Measurements from ENCODE around the gene SMIM38.

The SMIM38 gene

GRCh38 chr11:69162505-69162904 lies 6.8 kb downstream of the SMIM38 start:
- Histone ChIP-seq H3K9ac (ENCODE audit: low read depth, low read length) (no peak overlapping the region), H3K27me3 (ENCODE audit: control insufficient read depth, insufficient read depth, low read length) (no peaks in the 10 kb centered on the region), H3K4me3 (ENCODE audit: low read depth, low read length) (no peak overlapping the region), H3K27ac (ENCODE audit: low read depth, low read length) (no peak overlapping the region), H3K36me3 (ENCODE audit: control insufficient read depth, insufficient read depth, low read length) (no peaks in the 10 kb centered on the region), H3K4me1 (ENCODE audit: control insufficient read depth, insufficient read depth, low read length) (peaks cover 5% of the 10 kb centered on the region), H3K9me3 (ENCODE audit: control insufficient read depth, insufficient read depth, low read length) (no peaks in the 10 kb centered on the region)

GRCh38 chr11:69163842-69164241 lies 8.1 kb downstream of the SMIM38 start:
- no peaks in the 10 kb centered on the region for H3K27me3 ChIP-seq (ENCODE audit: control insufficient read depth, insufficient read depth, low read length)
- H3K27ac ChIP-seq (ENCODE audit: low read depth, low read length): no peak overlapping the region
- no peaks in the 10 kb centered on the region for H3K36me3 ChIP-seq (ENCODE audit: control insufficient read depth, insufficient read depth, low read length)

GRCh38 chr11:69164824-69165223 lies 9.1 kb downstream of the SMIM38 start:
- Histone ChIP-seq H3K36me3 (ENCODE audit: control insufficient read depth, insufficient read depth, low read length) (no peaks in the 10 kb centered on the region), H3K9me3 (ENCODE audit: control insufficient read depth, insufficient read depth, low read length) (no peaks in the 10 kb centered on the region)

More at GRCh38 chr11:69163842-69164241, 8.1 kb downstream of the SMIM38 start:
- no peak overlapping the region for H3K4me3 ChIP-seq (ENCODE audit: low read depth, low read length)
- peaks cover 5% of the 10 kb centered on the region for H3K4me1 ChIP-seq (ENCODE audit: control insufficient read depth, insufficient read depth, low read length)
- no peak overlapping the region for H3K9ac ChIP-seq (ENCODE audit: low read depth, low read length)
- H3K9me3 ChIP-seq (ENCODE audit: control insufficient read depth, insufficient read depth, low read length): no peaks in the 10 kb centered on the region

GRCh38 chr11:69165775-69166174 lies 10.0 kb downstream of the SMIM38 start:
- Histone ChIP-seq H3K27ac (ENCODE audit: low read depth, low read length) (peak overlapping the region; percentile 73), H3K9me3 (ENCODE audit: control insufficient read depth, insufficient read depth, low read length) (no peaks in the 10 kb centered on the region)

More at GRCh38 chr11:69164824-69165223, 9.1 kb downstream of the SMIM38 start:
- Histone ChIP-seq H3K4me1 (ENCODE audit: control insufficient read depth, insufficient read depth, low read length) (peaks cover 5% of the 10 kb centered on the region), H3K4me3 (ENCODE audit: low read depth, low read length) (no peak overlapping the region), H3K27me3 (ENCODE audit: control insufficient read depth, insufficient read depth, low read length) (no peaks in the 10 kb centered on the region), H3K27ac (ENCODE audit: low read depth, low read length) (no peak overlapping the region), H3K9ac (ENCODE audit: low read depth, low read length) (no peak overlapping the region)

GRCh38 chr11:69166218-69167115 lies 10.7 kb downstream of the SMIM38 start:
- Histone ChIP-seq H3K4me1 (ENCODE audit: control insufficient read depth, insufficient read depth, low read length) (peaks cover 5% of the 10 kb centered on the region), H3K27me3 (ENCODE audit: control insufficient read depth, insufficient read depth, low read length) (no peaks in the 10 kb centered on the region), H3K27ac (ENCODE audit: low read depth, low read length) (peak overlapping the region; percentile 73), H3K9ac (ENCODE audit: low read depth, low read length) (peak overlapping the region; percentile 41; the same call in 1 of the 2 replicates), H3K4me3 (ENCODE audit: low read depth, low read length) (no peak overlapping the region), H3K9me3 (ENCODE audit: control insufficient read depth, insufficient read depth, low read length) (no peaks in the 10 kb centered on the region), H3K36me3 (ENCODE audit: control insufficient read depth, insufficient read depth, low read length) (no peaks in the 10 kb centered on the region)

More at GRCh38 chr11:69165775-69166174, 10.0 kb downstream of the SMIM38 start:
- Histone ChIP-seq H3K36me3 (ENCODE audit: control insufficient read depth, insufficient read depth, low read length) (no peaks in the 10 kb centered on the region), H3K27me3 (ENCODE audit: control insufficient read depth, insufficient read depth, low read length) (no peaks in the 10 kb centered on the region), H3K4me3 (ENCODE audit: low read depth, low read length) (no peak overlapping the region), H3K9ac (ENCODE audit: low read depth, low read length) (no peak overlapping the region), H3K4me1 (ENCODE audit: control insufficient read depth, insufficient read depth, low read length) (peaks cover 5% of the 10 kb centered on the region)

GRCh38 chr11:69167130-69167915 lies 11.6 kb downstream of the SMIM38 start:
- Histone ChIP-seq H3K4me3 (ENCODE audit: low read depth, low read length) (no peak overlapping the region), H3K27me3 (ENCODE audit: control insufficient read depth, insufficient read depth, low read length) (no peaks in the 10 kb centered on the region), H3K9me3 (ENCODE audit: control insufficient read depth, insufficient read depth, low read length) (no peaks in the 10 kb centered on the region), H3K36me3 (ENCODE audit: control insufficient read depth, insufficient read depth, low read length) (no peaks in the 10 kb centered on the region), H3K4me1 (ENCODE audit: control insufficient read depth, insufficient read depth, low read length) (peaks cover 5% of the 10 kb centered on the region), H3K27ac (ENCODE audit: low read depth, low read length) (peak overlapping the region; percentile 21), H3K9ac (ENCODE audit: low read depth, low read length) (no peak overlapping the region)

- Histone ChIP-seq H3K4me3 (ENCODE audit: low read depth, low read length) (no peak overlapping the region), H3K36me3 (ENCODE audit: control insufficient read depth, insufficient read depth, low read length) (no peaks in the 10 kb centered on the region), H3K9me3 (ENCODE audit: control insufficient read depth, insufficient read depth, low read length) (no peaks in the 10 kb centered on the region), H3K27me3 (ENCODE audit: control insufficient read depth, insufficient read depth, low read length) (no peaks in the 10 kb centered on the region), H3K9ac (ENCODE audit: low read depth, low read length) (no peak overlapping the region), H3K4me1 (ENCODE audit: control insufficient read depth, insufficient read depth, low read length) (peaks cover 5% of the 10 kb centered on the region), H3K27ac (ENCODE audit: low read depth, low read length) (no peak overlapping the region)
Measured at GRCh38 chr11:69167916-69168691, 12.4 kb downstream of the SMIM38 start.

GRCh38 chr11:69169479-69169878 lies 13.7 kb downstream of the SMIM38 start:
- Histone ChIP-seq H3K9ac (ENCODE audit: low read depth, low read length) (no peak overlapping the region), H3K9me3 (ENCODE audit: control insufficient read depth, insufficient read depth, low read length) (no peaks in the 10 kb centered on the region), H3K4me3 (ENCODE audit: low read depth, low read length) (no peak overlapping the region), H3K36me3 (ENCODE audit: control insufficient read depth, insufficient read depth, low read length) (no peaks in the 10 kb centered on the region), H3K27ac (ENCODE audit: low read depth, low read length) (no peak overlapping the region), H3K27me3 (ENCODE audit: control insufficient read depth, insufficient read depth, low read length) (no peaks in the 10 kb centered on the region), H3K4me1 (ENCODE audit: control insufficient read depth, insufficient read depth, low read length) (peaks cover 5% of the 10 kb centered on the region)

GRCh38 chr11:69170704-69171103 lies 15.0 kb downstream of the SMIM38 start:
- no peak overlapping the region for H3K4me3 ChIP-seq (ENCODE audit: low read depth, low read length)

GRCh38 chr11:69171476-69172240 lies 15.9 kb downstream of the SMIM38 start:
- no peaks in the 10 kb centered on the region for H3K36me3 ChIP-seq (ENCODE audit: control insufficient read depth, insufficient read depth, low read length)
- H3K27me3 ChIP-seq (ENCODE audit: control insufficient read depth, insufficient read depth, low read length): no peaks in the 10 kb centered on the region
- no peak overlapping the region for H3K27ac ChIP-seq (ENCODE audit: low read depth, low read length)
- no peak overlapping the region for H3K4me3 ChIP-seq (ENCODE audit: low read depth, low read length)
- H3K9ac ChIP-seq (ENCODE audit: low read depth, low read length): no peak overlapping the region
- H3K4me1 ChIP-seq (ENCODE audit: control insufficient read depth, insufficient read depth, low read length): no peaks in the 10 kb centered on the region
- no peaks in the 10 kb centered on the region for H3K9me3 ChIP-seq (ENCODE audit: control insufficient read depth, insufficient read depth, low read length)

More at GRCh38 chr11:69170704-69171103, 15.0 kb downstream of the SMIM38 start:
- H3K9ac ChIP-seq (ENCODE audit: low read depth, low read length): no peak overlapping the region
- no peaks in the 10 kb centered on the region for H3K27me3 ChIP-seq (ENCODE audit: control insufficient read depth, insufficient read depth, low read length)
- no peaks in the 10 kb centered on the region for H3K9me3 ChIP-seq (ENCODE audit: control insufficient read depth, insufficient read depth, low read length)
- H3K4me1 ChIP-seq (ENCODE audit: control insufficient read depth, insufficient read depth, low read length): peaks cover 5% of the 10 kb centered on the region
- H3K27ac ChIP-seq (ENCODE audit: low read depth, low read length): no peak overlapping the region
- no peaks in the 10 kb centered on the region for H3K36me3 ChIP-seq (ENCODE audit: control insufficient read depth, insufficient read depth, low read length)

Data from HUES48 (cell line).